Kidney (tissue), 14 donors: ENCODE results near the gene KIF25. TPM values are rescaled to one million over a fixed set of nuclear protein-coding genes. Genes with fewer than 3 reads are reported as not detected.

Experiments
- DNase-seq, 5 donors: peaks; one replicate each; pipeline ENCODE4 v3.0.0-alpha.2; 2013 to 2020
- FAIRE-seq: peaks from 2 replicates; lab custom pipeline; 2012; peaks lifted over from hg19 to GRCh38; lab: Jason Lieb, UNC
- H3K27ac ChIP-seq, 2 donors: one replicate each; pipeline ENCODE4 v1.7.0; 2013; ENCODE audit warnings: low read depth in 2 of 2, low read length in 2 of 2, inconsistent platforms in 1 of 2
- H3K27me3 ChIP-seq: one replicate; pipeline ENCODE4 v1.7.1; 2013; ENCODE audit warnings: low read length, inconsistent platforms; ENCODE audit not compliant: control insufficient read depth, insufficient read depth
- H3K36me3 ChIP-seq, 3 donors: one replicate each; pipeline versions ENCODE4 v1.7.0 to v1.7.1; 2013; ENCODE audit warnings: low read length in 3 of 3, control low read depth in 1 of 3, inconsistent platforms in 1 of 3; ENCODE audit not compliant: insufficient read depth in 3 of 3, control insufficient read depth in 2 of 3
- H3K4me1 ChIP-seq, 3 donors: one replicate each; pipeline versions ENCODE4 v1.7.0 to v1.7.1; 2013; ENCODE audit warnings: low read length in 3 of 3, inconsistent platforms in 1 of 3, low read depth in 1 of 3; ENCODE audit not compliant: control insufficient read depth in 2 of 3, insufficient read depth in 2 of 3
- H3K4me3 ChIP-seq, 3 donors: one replicate each; pipeline versions ENCODE4 v1.7.0 to v1.8.1; 2013; ENCODE audit warnings: low read length in 3 of 3, control low read depth in 1 of 3, inconsistent platforms in 1 of 3
- H3K9ac ChIP-seq, 3 donors: one replicate each; pipeline versions ENCODE4 v1.7.0 to v1.7.1; 2013; ENCODE audit warnings: low read length in 3 of 3, control low read depth in 1 of 3, inconsistent platforms in 1 of 3
- H3K9me3 ChIP-seq, 3 donors: one replicate each; pipeline versions ENCODE4 v1.7.0 to v1.7.1; 2013; ENCODE audit warnings: low read length in 3 of 3, control low read depth in 1 of 3, inconsistent platforms in 1 of 3; ENCODE audit not compliant: control insufficient read depth in 2 of 3, insufficient read depth in 1 of 3
- intact Hi-C: fragments of 100-400 bp; cut with DNase I; formaldehyde crosslinking; loops from one replicate; pipeline ENCODE4 v1.11.1; 2022
- polyA plus RNA-seq: library from polyadenylated mRNA; stranded (reverse); fragments of 350-450 nt; fragmentation: Illumina TruSeq; extraction: RNeasy Lipid Tissue Mini Kit (QIAGEN cat#74804); gene quantifications from one replicate; pipeline ENCODE4 v1.2.3, GENCODE V29; 2014; ENCODE audit warnings: low read depth, low replicate concordance; ENCODE audit not compliant: insufficient read depth
- total RNA-seq: library from RNA; stranded (reverse); fragmentation: NEBNext Ultra II Directional; extraction: Animal tissue kit (Norgen Biotek cat#: 25700); gene quantifications from one replicate; pipeline ENCODE4 v1.2.1, GENCODE V29; 2021
- TF ChIP-seq, protein P1 (sequence below): IDR thresholded peaks from 3 replicates; pipeline ENCODE4 v1.5.1; 2012; ENCODE audit warnings: mild to moderate bottlenecking, moderate library complexity, borderline replicate concordance; ENCODE audit not compliant: insufficient read depth; ENCODE audit errors: extremely low read depth
- donor health status: control.
- donor health status: control.
- donor health status: control.
- donor health status: control.
- donor health status: control.
- donor health status: DM: yes; HTN: yes; CAD: no.
- donor health status: Normal renal cell carcinoma (clear cell type).

KIF25 gene
- total and polyA plus RNA-seq, 2 donors from 2014 or later = not detected

DNA sequence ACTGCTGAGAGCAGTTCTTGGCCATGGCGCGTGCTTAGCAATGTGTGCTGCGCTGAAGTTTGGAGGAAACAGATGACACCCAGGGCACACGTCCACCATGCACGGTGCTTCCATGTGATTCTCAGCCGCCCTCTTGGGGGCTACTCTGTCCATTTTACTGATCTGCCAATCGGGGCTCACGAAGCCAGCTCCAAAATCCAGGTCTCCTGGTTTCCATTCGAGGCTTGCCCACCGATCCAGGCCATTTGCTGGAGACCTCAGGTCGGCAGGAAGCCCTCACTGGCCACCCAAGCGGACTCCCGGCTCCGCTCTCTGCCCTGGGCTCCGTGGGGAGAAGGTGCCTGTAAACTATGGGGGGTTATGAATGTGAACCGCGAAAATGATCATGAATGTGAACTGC is 93.2 kb downstream of the KIF25 start:
- Histone ChIP-seq H3K4me3 (no peak overlapping the region), H3K36me3 (no peaks in the 10 kb centered on the region), H3K27me3 (no peaks in the 10 kb centered on the region), H3K9ac (no peak overlapping the region), H3K4me1 (peaks cover 0 to 28% (median 18%) of the 10 kb centered on the region in 3 donors), H3K27ac (no peak overlapping the region), H3K9me3 (no peaks in the 10 kb centered on the region)
- intact Hi-C loops = no loop called here
- peak in 1 of 5 donors; percentile 39 for DNase-seq
- TF ChIP-seq, protein P1, sequence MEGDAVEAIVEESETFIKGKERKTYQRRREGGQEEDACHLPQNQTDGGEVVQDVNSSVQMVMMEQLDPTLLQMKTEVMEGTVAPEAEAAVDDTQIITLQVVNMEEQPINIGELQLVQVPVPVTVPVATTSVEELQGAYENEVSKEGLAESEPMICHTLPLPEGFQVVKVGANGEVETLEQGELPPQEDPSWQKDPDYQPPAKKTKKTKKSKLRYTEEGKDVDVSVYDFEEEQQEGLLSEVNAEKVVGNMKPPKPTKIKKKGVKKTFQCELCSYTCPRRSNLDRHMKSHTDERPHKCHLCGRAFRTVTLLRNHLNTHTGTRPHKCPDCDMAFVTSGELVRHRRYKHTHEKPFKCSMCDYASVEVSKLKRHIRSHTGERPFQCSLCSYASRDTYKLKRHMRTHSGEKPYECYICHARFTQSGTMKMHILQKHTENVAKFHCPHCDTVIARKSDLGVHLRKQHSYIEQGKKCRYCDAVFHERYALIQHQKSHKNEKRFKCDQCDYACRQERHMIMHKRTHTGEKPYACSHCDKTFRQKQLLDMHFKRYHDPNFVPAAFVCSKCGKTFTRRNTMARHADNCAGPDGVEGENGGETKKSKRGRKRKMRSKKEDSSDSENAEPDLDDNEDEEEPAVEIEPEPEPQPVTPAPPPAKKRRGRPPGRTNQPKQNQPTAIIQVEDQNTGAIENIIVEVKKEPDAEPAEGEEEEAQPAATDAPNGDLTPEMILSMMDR = no peak
- FAIRE-seq = no peak

DNA sequence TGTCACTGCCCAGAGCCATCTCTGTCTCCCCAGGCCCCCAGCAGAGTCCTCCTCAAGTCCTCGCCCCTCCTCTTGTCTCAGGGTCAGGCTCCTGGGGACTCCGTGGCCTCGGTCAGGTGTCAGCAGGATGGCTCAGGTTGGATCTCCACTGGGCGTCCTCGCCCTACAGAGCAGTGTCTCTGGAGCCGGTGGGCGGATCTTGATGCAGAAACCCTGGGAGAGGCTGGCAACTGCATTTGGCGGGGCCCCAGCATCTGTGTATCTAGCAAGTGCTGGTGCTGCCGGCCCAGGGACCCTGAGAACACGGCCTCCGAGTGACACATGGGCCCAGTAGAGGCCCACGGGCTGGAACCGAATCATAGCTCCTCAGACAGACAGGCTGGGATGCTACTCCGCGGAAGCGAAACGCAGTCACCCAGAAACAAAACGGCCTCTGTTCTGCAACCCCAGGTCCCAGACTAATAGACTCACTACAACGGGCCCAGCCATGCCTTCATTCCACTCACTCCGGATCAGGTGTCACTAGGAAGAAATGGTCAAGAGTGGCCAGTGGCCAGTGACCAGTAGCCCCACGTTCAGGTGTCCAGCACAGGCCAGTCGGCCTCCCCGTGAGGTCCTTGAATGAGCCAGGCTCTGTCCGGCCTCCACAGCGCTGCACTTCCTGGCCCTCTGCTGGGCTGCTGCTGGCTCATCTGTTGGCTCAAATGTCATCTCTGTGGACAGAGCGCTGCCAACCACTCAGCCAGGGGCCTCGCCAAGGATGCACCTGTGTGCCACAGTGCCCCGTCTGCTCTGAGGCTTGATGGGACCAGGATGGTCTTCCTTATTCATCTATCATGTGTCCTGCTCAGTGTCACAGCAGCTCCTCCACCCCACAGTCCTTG is 94.2 kb downstream of the KIF25 start:
- no peak overlapping the region for H3K9ac ChIP-seq
- H3K9me3 ChIP-seq = no peaks in the 10 kb centered on the region
- TF ChIP-seq, protein P1 = no peak
- intact Hi-C loops = no loop called here
- DNase-seq = peak in 1 of 5 donors; percentile 47
- no peak for FAIRE-seq
- no peaks in the 10 kb centered on the region for H3K36me3 ChIP-seq
- no peaks in the 10 kb centered on the region for H3K27me3 ChIP-seq
- peaks cover 0 to 27% (median 16%) of the 10 kb centered on the region in 3 donors for H3K4me1 ChIP-seq
- H3K4me3 ChIP-seq = no peak overlapping the region
- no peak overlapping the region for H3K27ac ChIP-seq

DNA sequence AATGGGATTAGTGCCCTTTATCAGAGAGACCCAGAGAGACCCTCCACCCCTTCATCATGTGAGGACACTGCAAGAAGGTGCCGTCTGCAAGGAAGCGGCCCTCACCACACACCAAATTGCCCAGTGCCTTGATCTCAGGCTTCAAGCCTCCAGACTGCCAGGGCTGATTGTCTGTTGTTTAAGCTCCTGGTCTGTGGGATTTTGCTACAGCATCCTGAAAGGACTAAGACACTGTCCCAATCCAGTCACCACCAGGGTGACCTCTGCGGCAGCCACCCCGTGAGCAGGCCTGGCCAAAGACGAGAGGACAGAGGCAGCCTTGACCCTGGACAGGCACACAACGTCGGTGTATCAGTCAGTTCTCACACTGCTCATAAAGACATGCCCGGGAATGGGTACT is 95.1 kb downstream of the KIF25 start:
- peak in 1 of 5 donors; percentile 42 for DNase-seq
- no peaks in the 10 kb centered on the region for H3K9me3 ChIP-seq
- no peak overlapping the region for H3K9ac ChIP-seq
- H3K4me3 ChIP-seq = no peak overlapping the region
- H3K4me1 ChIP-seq = peaks cover 0 to 18% (median 12%) of the 10 kb centered on the region in 3 donors
- no peak overlapping the region for H3K27ac ChIP-seq
- intact Hi-C loops = no loop called here
- no peaks in the 10 kb centered on the region for H3K27me3 ChIP-seq
- no peaks in the 10 kb centered on the region for H3K36me3 ChIP-seq
- no peak for FAIRE-seq
- TF ChIP-seq, protein P1 = no peak
